Smooth muscle cell (in vitro differentiated cells): ENCODE results near the gene ZCCHC4. TPM values are rescaled to one million over a fixed set of nuclear protein-coding genes. Genes with fewer than 3 reads are reported as not detected.

ENCODE experiments used
- DNase-seq: peaks from one replicate; lab custom pipeline; 2025; ENCODE audit not compliant: unreplicated experiment; lab: John Stamatoyannopoulos, UW
- H2AFZ ChIP-seq: fragments of 200-600 bp; sonication (generic); 2 replicates; pipeline ENCODE4 v1.6.0; 2016; ENCODE audit warnings: antibody characterized with exemption, low read depth, mild to moderate bottlenecking
- H3F3A ChIP-seq: fragments of 200-600 bp; sonication (generic); 2 replicates; pipeline ENCODE4 v1.6.0; 2017; ENCODE audit warnings: antibody characterized with exemption, low read depth
- H3K27ac ChIP-seq: fragments of 200-600 bp; sonication (generic); 2 replicates; pipeline ENCODE4 v1.5.1; 2016; ENCODE audit warnings: low read depth, mild to moderate bottlenecking
- H3K27me3 ChIP-seq: fragments of 200-600 bp; sonication (generic); 2 replicates; pipeline ENCODE4 v1.6.1; 2016; ENCODE audit warnings: low read depth, mild to moderate bottlenecking
- H3K36me3 ChIP-seq: fragments of 200-600 bp; sonication (generic); 2 replicates; pipeline ENCODE4 v1.5.1; 2016; ENCODE audit warnings: low read depth
- H3K4me1 ChIP-seq: fragments of 200-600 bp; sonication (generic); 2 replicates; pipeline ENCODE4 v1.5.1; 2016; ENCODE audit warnings: low read depth
- H3K4me2 ChIP-seq: fragments of 200-600 bp; sonication (generic); 2 replicates; pipeline ENCODE4 v1.6.0; 2016; ENCODE audit warnings: mild to moderate bottlenecking
- H3K4me3 ChIP-seq: fragments of 200-600 bp; sonication (generic); 2 replicates; pipeline ENCODE4 v1.5.1; 2016; ENCODE audit warnings: mild to moderate bottlenecking
- H3K79me2 ChIP-seq: fragments of 200-600 bp; sonication (generic); 2 replicates; pipeline ENCODE4 v1.6.0; 2016; ENCODE audit warnings: low read depth, mild to moderate bottlenecking
- H3K9ac ChIP-seq: fragments of 200-600 bp; sonication (generic); 2 replicates; pipeline ENCODE4 v1.6.0; 2016; ENCODE audit warnings: low read depth
- H3K9me3 ChIP-seq: fragments of 200-600 bp; sonication (generic); replicated peaks from 2 replicates; pipeline ENCODE4 v1.5.1; 2016; ENCODE audit warnings: low read depth
- H4K20me1 ChIP-seq: fragments of 200-600 bp; sonication (generic); 2 replicates; pipeline ENCODE4 v1.6.0; 2016; ENCODE audit warnings: low read depth
- WGBS: methylation state at CpG from one replicate; pipeline ENCODE4 v1.1.7; 2016; ENCODE audit warnings: low lambda C conversion rate; 5-methylcytosine and 5-hydroxymethylcytosine counted together
- polyA plus RNA-seq: library from polyadenylated mRNA; unstranded; fragments of >200 nt; fragmentation: Nextera tagmentation; extraction: Ambion mirVana; gene quantifications from 2 replicates; pipeline ENCODE4 v1.2.1, GENCODE V29; 2016
- total RNA-seq: library from RNA; depleted of rRNA; stranded (reverse); fragments of >200 nt; gene quantifications from 2 replicates; pipeline ENCODE4 v1.2.3, GENCODE V29; 2014
- TF ChIP-seq, protein P1 (sequence below): fragments of 200-600 bp; sonication (generic); IDR thresholded peaks from 2 replicates; pipeline ENCODE4 v1.5.1; 2017; ENCODE audit warnings: borderline replicate concordance, mild to moderate bottlenecking, antibody characterized with exemption; ENCODE audit not compliant: insufficient read depth, poor library complexity, severe bottlenecking

The ZCCHC4 gene
- total and polyA plus RNA-seq, 2 experiments from 2014 or later: 11.9 to 14.1 TPM

GRCh38 chr4:25308761-25309160, 3.8 kb upstream of the ZCCHC4 start:
- Histone ChIP-seq H3K27me3 (no peaks in the 10 kb centered on the region), H2AFZ (no peak overlapping the region), H3K4me2 (no peak overlapping the region), H4K20me1 (no peaks in the 10 kb centered on the region), H3F3A (no peaks in the 10 kb centered on the region), H3K4me3 (no peak overlapping the region), H3K4me1 (no peaks in the 10 kb centered on the region), H3K79me2 (peaks cover 4% of the 10 kb centered on the region), H3K27ac (no peak overlapping the region), H3K9ac (no peak overlapping the region), H3K9me3 (no peaks in the 10 kb centered on the region), H3K36me3 (no peaks in the 10 kb centered on the region)
- 58% methylated on average over 7 of the region's 7 CpGs for WGBS
- TF ChIP-seq, protein P1, sequence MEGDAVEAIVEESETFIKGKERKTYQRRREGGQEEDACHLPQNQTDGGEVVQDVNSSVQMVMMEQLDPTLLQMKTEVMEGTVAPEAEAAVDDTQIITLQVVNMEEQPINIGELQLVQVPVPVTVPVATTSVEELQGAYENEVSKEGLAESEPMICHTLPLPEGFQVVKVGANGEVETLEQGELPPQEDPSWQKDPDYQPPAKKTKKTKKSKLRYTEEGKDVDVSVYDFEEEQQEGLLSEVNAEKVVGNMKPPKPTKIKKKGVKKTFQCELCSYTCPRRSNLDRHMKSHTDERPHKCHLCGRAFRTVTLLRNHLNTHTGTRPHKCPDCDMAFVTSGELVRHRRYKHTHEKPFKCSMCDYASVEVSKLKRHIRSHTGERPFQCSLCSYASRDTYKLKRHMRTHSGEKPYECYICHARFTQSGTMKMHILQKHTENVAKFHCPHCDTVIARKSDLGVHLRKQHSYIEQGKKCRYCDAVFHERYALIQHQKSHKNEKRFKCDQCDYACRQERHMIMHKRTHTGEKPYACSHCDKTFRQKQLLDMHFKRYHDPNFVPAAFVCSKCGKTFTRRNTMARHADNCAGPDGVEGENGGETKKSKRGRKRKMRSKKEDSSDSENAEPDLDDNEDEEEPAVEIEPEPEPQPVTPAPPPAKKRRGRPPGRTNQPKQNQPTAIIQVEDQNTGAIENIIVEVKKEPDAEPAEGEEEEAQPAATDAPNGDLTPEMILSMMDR: no peak
- no peak for DNase-seq

DNA sequence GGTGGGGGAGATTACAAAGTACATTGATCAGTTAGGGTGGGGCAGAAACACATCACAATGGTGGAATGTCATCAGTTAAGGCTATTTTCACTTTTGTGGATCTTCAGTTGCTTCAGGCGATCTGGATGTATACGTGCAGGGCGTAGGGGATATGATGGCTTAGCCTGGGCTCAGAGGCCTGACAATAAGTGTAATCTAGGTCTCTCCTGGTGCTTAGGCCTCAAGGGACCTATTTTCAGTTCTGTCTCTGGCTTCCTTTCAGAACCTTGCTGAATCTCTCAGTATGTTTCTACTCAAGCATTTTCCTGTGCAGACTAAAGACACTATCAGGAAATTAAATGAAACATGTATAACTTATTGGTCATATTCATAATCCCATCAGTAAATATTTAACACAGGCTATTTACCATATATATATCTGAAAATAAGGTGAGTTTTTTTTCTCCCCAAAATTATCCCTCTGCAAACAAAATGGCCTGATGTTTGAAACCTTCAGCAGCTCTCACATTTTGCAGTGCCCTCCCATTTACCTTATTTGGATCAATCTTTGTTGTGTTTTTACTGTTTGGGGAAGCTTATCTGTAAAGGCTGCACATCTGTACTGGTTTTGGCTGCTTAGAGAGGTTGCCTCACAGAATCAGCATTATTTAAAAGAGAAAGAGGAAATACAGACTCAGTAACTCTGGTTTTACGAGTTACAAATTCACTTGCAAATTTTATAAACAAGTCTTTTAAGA, 2.3 kb upstream of the ZCCHC4 start:
- Histone ChIP-seq H2AFZ (peak overlapping the region; percentile 0), H3K36me3 (no peaks in the 10 kb centered on the region), H3K4me2 (peak overlapping the region; percentile 5), H3K9me3 (no peaks in the 10 kb centered on the region), H4K20me1 (no peaks in the 10 kb centered on the region), H3K4me1 (no peaks in the 10 kb centered on the region), H3K27me3 (no peaks in the 10 kb centered on the region), H3K9ac (no peak overlapping the region), H3K4me3 (no peak overlapping the region), H3K79me2 (peaks cover 7% of the 10 kb centered on the region), H3F3A (no peaks in the 10 kb centered on the region), H3K27ac (no peak overlapping the region)
- TF ChIP-seq, protein P1: no peak
- DNase-seq: no peak
- 72% methylated on average over 4 of the region's 4 CpGs for WGBS

GRCh38 chr4:25310803-25311166, 1.8 kb upstream of the ZCCHC4 start:
- 38% methylated on average over 1 of the region's 1 CpG for WGBS
- Histone ChIP-seq H3K79me2 (peaks cover 7% of the 10 kb centered on the region), H3K36me3 (no peaks in the 10 kb centered on the region), H3K4me3 (no peak overlapping the region), H3K4me2 (peak overlapping the region; percentile 5), H3K9me3 (no peaks in the 10 kb centered on the region), H3K27me3 (no peaks in the 10 kb centered on the region), H3K4me1 (no peaks in the 10 kb centered on the region), H2AFZ (peak overlapping the region; percentile 0), H3K27ac (no peak overlapping the region), H4K20me1 (no peaks in the 10 kb centered on the region), H3K9ac (no peak overlapping the region), H3F3A (no peaks in the 10 kb centered on the region)
- no peak for DNase-seq
- TF ChIP-seq, protein P1: no peak
